ENCODE measurements around the gene UBE2QL1. TPM values are rescaled to one million over a fixed set of nuclear protein-coding genes. Genes with fewer than 3 reads are reported as not detected.

Gene UBE2QL1, protein sequence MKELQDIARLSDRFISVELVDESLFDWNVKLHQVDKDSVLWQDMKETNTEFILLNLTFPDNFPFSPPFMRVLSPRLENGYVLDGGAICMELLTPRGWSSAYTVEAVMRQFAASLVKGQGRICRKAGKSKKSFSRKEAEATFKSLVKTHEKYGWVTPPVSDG
- 0.46 to 0.50 TPM (median 0.46 TPM) in 3 replicates for total RNA-seq (2021)
- Bru-seq, nascent RNA: percentile 31 among the genes with signal in this experiment
- long read RNA-seq, experiment 1, full-length matches to known transcripts: 1 of 2 reads
- long read RNA-seq, experiment 1, partial matches to known transcripts: 0 of 2 reads
- long read RNA-seq, experiment 1, other reads (novel, unspliced or antisense): 1 of 2 reads
- long read RNA-seq, experiment 2, full-length matches to known transcripts: 2 of 2 reads
- long read RNA-seq, experiment 2, partial matches to known transcripts: 0 of 2 reads
- long read RNA-seq, experiment 2, other reads (novel, unspliced or antisense): 0 of 2 reads
- long read RNA-seq, experiment 3: 0 reads

GRCh38 chr5:6448622-6449464 lies at the start of gene UBE2QL1:
Gene UBE2QL1 (plus strand): TSS chr5:6448859. CDS start chr5:6448894, 35 bp downstream.
- Mint-ChIP-seq H3K27me3 (ENCODE audit: low read depth) (peaks cover 58% of the 10 kb centered on the region), H3K36me3 (no peaks in the 10 kb centered on the region), H3K4me3 (peak within 1 kb of the TSS; percentile 85), H3K9me3 (no peaks in the 10 kb centered on the region), H3K4me1 (peaks cover 19% of the 10 kb centered on the region), H3K27ac (no peak within 1 kb of the TSS)
- ChIA-PET CTCF (interaction anchor here (0.5 to 1.4 kb wide), 4 partner anchors 13 to 201 kb away, joined by 3 to 6 read pairs (median 4); no protein-coding TSS in a partner anchor), POLR2A (interaction anchor here (0.6 to 1.2 kb wide), 3 partner anchors 13 to 1310 kb away, joined by 3 read pairs; no protein-coding TSS in a partner anchor)
- peak; percentile 36 for DNase-seq (ENCODE audit: low spot score)
- ATAC-seq: peak; percentile 69
- TF ChIP-seq, protein P1, sequence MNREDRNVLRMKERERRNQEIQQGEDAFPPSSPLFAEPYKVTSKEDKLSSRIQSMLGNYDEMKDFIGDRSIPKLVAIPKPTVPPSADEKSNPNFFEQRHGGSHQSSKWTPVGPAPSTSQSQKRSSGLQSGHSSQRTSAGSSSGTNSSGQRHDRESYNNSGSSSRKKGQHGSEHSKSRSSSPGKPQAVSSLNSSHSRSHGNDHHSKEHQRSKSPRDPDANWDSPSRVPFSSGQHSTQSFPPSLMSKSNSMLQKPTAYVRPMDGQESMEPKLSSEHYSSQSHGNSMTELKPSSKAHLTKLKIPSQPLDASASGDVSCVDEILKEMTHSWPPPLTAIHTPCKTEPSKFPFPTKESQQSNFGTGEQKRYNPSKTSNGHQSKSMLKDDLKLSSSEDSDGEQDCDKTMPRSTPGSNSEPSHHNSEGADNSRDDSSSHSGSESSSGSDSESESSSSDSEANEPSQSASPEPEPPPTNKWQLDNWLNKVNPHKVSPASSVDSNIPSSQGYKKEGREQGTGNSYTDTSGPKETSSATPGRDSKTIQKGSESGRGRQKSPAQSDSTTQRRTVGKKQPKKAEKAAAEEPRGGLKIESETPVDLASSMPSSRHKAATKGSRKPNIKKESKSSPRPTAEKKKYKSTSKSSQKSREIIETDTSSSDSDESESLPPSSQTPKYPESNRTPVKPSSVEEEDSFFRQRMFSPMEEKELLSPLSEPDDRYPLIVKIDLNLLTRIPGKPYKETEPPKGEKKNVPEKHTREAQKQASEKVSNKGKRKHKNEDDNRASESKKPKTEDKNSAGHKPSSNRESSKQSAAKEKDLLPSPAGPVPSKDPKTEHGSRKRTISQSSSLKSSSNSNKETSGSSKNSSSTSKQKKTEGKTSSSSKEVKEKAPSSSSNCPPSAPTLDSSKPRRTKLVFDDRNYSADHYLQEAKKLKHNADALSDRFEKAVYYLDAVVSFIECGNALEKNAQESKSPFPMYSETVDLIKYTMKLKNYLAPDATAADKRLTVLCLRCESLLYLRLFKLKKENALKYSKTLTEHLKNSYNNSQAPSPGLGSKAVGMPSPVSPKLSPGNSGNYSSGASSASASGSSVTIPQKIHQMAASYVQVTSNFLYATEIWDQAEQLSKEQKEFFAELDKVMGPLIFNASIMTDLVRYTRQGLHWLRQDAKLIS (CRISPR knock-in tag; IDR thresholded peaks at IDR 0.05; ENCODE audit: borderline replicate concordance): no peak
- TF ChIP-seq, protein P2, sequence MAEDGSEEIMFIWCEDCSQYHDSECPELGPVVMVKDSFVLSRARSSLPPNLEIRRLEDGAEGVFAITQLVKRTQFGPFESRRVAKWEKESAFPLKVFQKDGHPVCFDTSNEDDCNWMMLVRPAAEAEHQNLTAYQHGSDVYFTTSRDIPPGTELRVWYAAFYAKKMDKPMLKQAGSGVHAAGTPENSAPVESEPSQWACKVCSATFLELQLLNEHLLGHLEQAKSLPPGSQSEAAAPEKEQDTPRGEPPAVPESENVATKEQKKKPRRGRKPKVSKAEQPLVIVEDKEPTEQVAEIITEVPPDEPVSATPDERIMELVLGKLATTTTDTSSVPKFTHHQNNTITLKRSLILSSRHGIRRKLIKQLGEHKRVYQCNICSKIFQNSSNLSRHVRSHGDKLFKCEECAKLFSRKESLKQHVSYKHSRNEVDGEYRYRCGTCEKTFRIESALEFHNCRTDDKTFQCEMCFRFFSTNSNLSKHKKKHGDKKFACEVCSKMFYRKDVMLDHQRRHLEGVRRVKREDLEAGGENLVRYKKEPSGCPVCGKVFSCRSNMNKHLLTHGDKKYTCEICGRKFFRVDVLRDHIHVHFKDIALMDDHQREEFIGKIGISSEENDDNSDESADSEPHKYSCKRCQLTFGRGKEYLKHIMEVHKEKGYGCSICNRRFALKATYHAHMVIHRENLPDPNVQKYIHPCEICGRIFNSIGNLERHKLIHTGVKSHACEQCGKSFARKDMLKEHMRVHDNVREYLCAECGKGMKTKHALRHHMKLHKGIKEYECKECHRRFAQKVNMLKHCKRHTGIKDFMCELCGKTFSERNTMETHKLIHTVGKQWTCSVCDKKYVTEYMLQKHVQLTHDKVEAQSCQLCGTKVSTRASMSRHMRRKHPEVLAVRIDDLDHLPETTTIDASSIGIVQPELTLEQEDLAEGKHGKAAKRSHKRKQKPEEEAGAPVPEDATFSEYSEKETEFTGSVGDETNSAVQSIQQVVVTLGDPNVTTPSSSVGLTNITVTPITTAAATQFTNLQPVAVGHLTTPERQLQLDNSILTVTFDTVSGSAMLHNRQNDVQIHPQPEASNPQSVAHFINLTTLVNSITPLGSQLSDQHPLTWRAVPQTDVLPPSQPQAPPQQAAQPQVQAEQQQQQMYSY (CRISPR knock-in tag; IDR thresholded peaks at IDR 0.05): no peak
- TF ChIP-seq STAT6 (CRISPR knock-in tag; conservative IDR thresholded peaks at IDR 0.05; ENCODE audit: low read depth) (no peak), FOXP1 (CRISPR knock-in tag; IDR thresholded peaks at IDR 0.05; ENCODE audit: borderline replicate concordance) (no peak), ATF2 (CRISPR knock-in tag; IDR thresholded peaks at IDR 0.05; ENCODE audit: borderline replicate concordance, low read depth) (no peak), SOX15 (CRISPR knock-in tag; IDR thresholded peaks at IDR 0.05) (no peak), FOXJ3 (CRISPR knock-in tag; IDR thresholded peaks at IDR 0.05; ENCODE audit: borderline replicate concordance) (no peak), TP53 (CRISPR knock-in tag; IDR thresholded peaks at IDR 0.05) (no peak), SMAD4 (CRISPR knock-in tag; IDR thresholded peaks at IDR 0.05) (no peak), CREB1 (CRISPR knock-in tag; IDR thresholded peaks at IDR 0.05) (no peak), JUN (CRISPR knock-in tag; IDR thresholded peaks at IDR 0.05) (no peak), PREB (CRISPR knock-in tag; IDR thresholded peaks at IDR 0.05; ENCODE audit: borderline replicate concordance) (no peak), ZBTB43 (CRISPR knock-in tag; IDR thresholded peaks at IDR 0.05) (no peak), JAZF1 (CRISPR knock-in tag; IDR thresholded peaks at IDR 0.05) (no peak), ZNF423 (CRISPR knock-in tag; IDR thresholded peaks at IDR 0.05) (no peak), FOXK1 (CRISPR knock-in tag; IDR thresholded peaks at IDR 0.05) (no peak)
- TF ChIP-seq, protein P3, sequence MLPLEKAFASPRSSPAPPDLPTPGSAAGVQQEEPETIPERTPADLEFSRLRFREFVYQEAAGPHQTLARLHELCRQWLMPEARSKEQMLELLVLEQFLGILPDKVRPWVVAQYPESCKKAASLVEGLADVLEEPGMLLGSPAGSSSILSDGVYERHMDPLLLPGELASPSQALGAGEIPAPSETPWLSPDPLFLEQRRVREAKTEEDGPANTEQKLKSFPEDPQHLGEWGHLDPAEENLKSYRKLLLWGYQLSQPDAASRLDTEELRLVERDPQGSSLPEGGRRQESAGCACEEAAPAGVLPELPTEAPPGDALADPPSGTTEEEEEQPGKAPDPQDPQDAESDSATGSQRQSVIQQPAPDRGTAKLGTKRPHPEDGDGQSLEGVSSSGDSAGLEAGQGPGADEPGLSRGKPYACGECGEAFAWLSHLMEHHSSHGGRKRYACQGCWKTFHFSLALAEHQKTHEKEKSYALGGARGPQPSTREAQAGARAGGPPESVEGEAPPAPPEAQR (CRISPR knock-in tag; IDR thresholded peaks at IDR 0.05): no peak

All from WTC11 (cell line).